H9 (cell line): ENCODE measurements around the gene MEFV. TPM values are rescaled to one million over a fixed set of nuclear protein-coding genes. Genes with fewer than 3 reads are reported as not detected.

Source experiments
- DNase-seq: peaks from one replicate; pipeline ENCODE4 v3.0.0-alpha.2; 2017
- H2AFZ ChIP-seq: one replicate; pipeline ENCODE4 v1.6.1; 2013; ENCODE audit warnings: mild to moderate bottlenecking, low read length, control low read depth, moderate library complexity
- H2AK5ac ChIP-seq: 2 replicates; pipeline ENCODE4 v1.6.1; 2013; ENCODE audit warnings: low read length, control low read depth, mixed read lengths; ENCODE audit not compliant: insufficient read length
- H2BK120ac ChIP-seq: one replicate; pipeline ENCODE4 v1.6.1; 2013; ENCODE audit warnings: low read depth, mild to moderate bottlenecking, low read length, control low read depth, inconsistent platforms; ENCODE audit not compliant: poor library complexity, severe bottlenecking
- H2BK12ac ChIP-seq: 2 replicates; pipeline ENCODE4 v1.6.1; 2013; ENCODE audit warnings: low read length, control low read depth, mixed read lengths, low read depth; ENCODE audit not compliant: insufficient read length
- H2BK15ac ChIP-seq: 2 replicates; pipeline ENCODE4 v1.6.1; 2013; ENCODE audit warnings: low read depth, low read length, control low read depth
- H2BK20ac ChIP-seq: one replicate; pipeline ENCODE4 v1.6.1; 2013; ENCODE audit warnings: low read depth, mild to moderate bottlenecking, low read length, control low read depth, inconsistent platforms; ENCODE audit not compliant: poor library complexity, severe bottlenecking
- H2BK5ac ChIP-seq: 2 replicates; pipeline ENCODE4 v1.6.1; 2013; ENCODE audit warnings: low read length, control low read depth, mixed read lengths; ENCODE audit not compliant: insufficient read length
- H3K14ac ChIP-seq: 2 replicates; pipeline ENCODE4 v1.6.1; 2013; ENCODE audit warnings: low read length, control low read depth; ENCODE audit not compliant: insufficient read depth
- H3K18ac ChIP-seq: 2 replicates; pipeline ENCODE4 v1.6.1; 2013; ENCODE audit warnings: low read depth, mild to moderate bottlenecking, mixed read lengths, low read length, control low read depth; ENCODE audit not compliant: insufficient read length
- H3K23ac ChIP-seq: 2 replicates; pipeline ENCODE4 v1.6.1; 2013; ENCODE audit warnings: low read length, control low read depth, mixed read lengths, low read depth; ENCODE audit not compliant: insufficient read length
- H3K23me2 ChIP-seq: 2 replicates; pipeline ENCODE4 v1.6.1; 2013; ENCODE audit warnings: low read depth, mild to moderate bottlenecking, mixed read lengths, low read length, control low read depth; ENCODE audit not compliant: insufficient read length, poor library complexity, severe bottlenecking
- H3K27ac ChIP-seq: 2 replicates; pipeline ENCODE4 v1.5.1; 2013; ENCODE audit warnings: low read length, control low read depth, mixed read lengths, low read depth; ENCODE audit not compliant: insufficient read length
- H3K27me3 ChIP-seq: 2 replicates; pipeline ENCODE4 v1.6.1; 2013; ENCODE audit warnings: low read length, control low read depth, inconsistent platforms; ENCODE audit not compliant: insufficient read depth
- H3K4ac ChIP-seq: 2 replicates; pipeline ENCODE4 v1.6.1; 2013; ENCODE audit warnings: low read depth, mild to moderate bottlenecking, control low read depth, inconsistent platforms, low read length, moderate library complexity
- H3K4me1 ChIP-seq: 2 replicates; pipeline ENCODE4 v1.6.1; 2013; ENCODE audit warnings: low read length, control low read depth, inconsistent platforms; ENCODE audit not compliant: insufficient read depth
- H3K4me2 ChIP-seq: 2 replicates; pipeline ENCODE4 v1.6.1; 2013; ENCODE audit warnings: low read length, control low read depth, mixed read lengths; ENCODE audit not compliant: insufficient read length, insufficient read depth
- H3K56ac ChIP-seq: 2 replicates; pipeline ENCODE4 v1.6.1; 2013; ENCODE audit warnings: low read depth, mild to moderate bottlenecking, mixed read lengths, low read length, control low read depth; ENCODE audit not compliant: insufficient read length
- H3K79me1 ChIP-seq: 2 replicates; pipeline ENCODE4 v1.6.1; 2013; ENCODE audit warnings: low read depth, mild to moderate bottlenecking, moderate library complexity, low read length, control low read depth, inconsistent platforms; ENCODE audit not compliant: insufficient read depth, poor library complexity, severe bottlenecking
- H3K79me2 ChIP-seq: 2 replicates; pipeline ENCODE4 v1.6.1; 2013; ENCODE audit warnings: low read length, control low read depth, inconsistent platforms; ENCODE audit not compliant: insufficient read depth
- H3K9ac ChIP-seq: 2 replicates; pipeline ENCODE4 v1.6.1; 2013; ENCODE audit warnings: low read length, control low read depth, mixed read lengths; ENCODE audit not compliant: insufficient read length; ENCODE audit errors: extremely low read depth
- H3K9me3 ChIP-seq: one replicate; pipeline ENCODE4 v1.6.1; 2013; ENCODE audit warnings: low read depth, low read length, inconsistent platforms; ENCODE audit not compliant: control insufficient read depth
- H3T11ph ChIP-seq: one replicate; pipeline ENCODE4 v1.6.1; 2013; ENCODE audit warnings: mild to moderate bottlenecking, low read length, control low read depth, inconsistent platforms
- H4K20me1 ChIP-seq: one replicate; pipeline ENCODE4 v1.6.1; 2013; ENCODE audit not compliant: control insufficient read depth, insufficient read length, insufficient read depth
- H4K5ac ChIP-seq: 2 replicates; pipeline ENCODE4 v1.6.1; 2013; ENCODE audit warnings: low read depth, mild to moderate bottlenecking, mixed read lengths, low read length, control low read depth; ENCODE audit not compliant: insufficient read length
- H4K8ac ChIP-seq: replicated peaks from 2 replicates; pipeline ENCODE4 v1.6.1; 2013; ENCODE audit warnings: low read length, control low read depth, mixed read lengths, low read depth; ENCODE audit not compliant: insufficient read length
- H4K91ac ChIP-seq: 2 replicates; pipeline ENCODE4 v1.6.1; 2013; ENCODE audit warnings: low read depth, mild to moderate bottlenecking, moderate library complexity, mixed read lengths, low read length, control low read depth; ENCODE audit not compliant: insufficient read length
- H3K27ac Mint-ChIP-seq, 3 experiments: 2 replicates in 2 of 3; 3 replicates in 1 of 3; pipeline ENCODE4 v1.8.0; 2020 to 2021; ENCODE audit warnings: mixed read lengths in 3 of 3, mild to moderate bottlenecking in 1 of 3, moderate library complexity in 1 of 3
- H3K27me3 Mint-ChIP-seq: 2 replicates; pipeline ENCODE4 v1.8.0; 2021; ENCODE audit warnings: low read depth, mild to moderate bottlenecking, moderate library complexity, mixed read lengths
- H3K36me3 Mint-ChIP-seq, 3 experiments: 2 replicates in 2 of 3; 3 replicates in 1 of 3; pipeline ENCODE4 v1.8.0; 2020 to 2021; ENCODE audit warnings: low read depth in 3 of 3, mixed read lengths in 3 of 3; ENCODE audit not compliant: insufficient read depth in 1 of 3
- H3K4me1 Mint-ChIP-seq, 2 experiments: 2 replicates each; pipeline ENCODE4 v1.8.0; 2020; ENCODE audit warnings: mixed read lengths in 2 of 2
- H3K4me3 Mint-ChIP-seq, 2 experiments: 2 replicates in 1 of 2; 3 replicates in 1 of 2; pipeline ENCODE4 v1.8.0; 2020 to 2021; ENCODE audit warnings: mild to moderate bottlenecking in 2 of 2, mixed read lengths in 2 of 2, moderate library complexity in 1 of 2
- H3K9me3 Mint-ChIP-seq, 2 experiments: 2 replicates in 1 of 2; 3 replicates in 1 of 2; pipeline ENCODE4 v1.8.0; 2020; ENCODE audit warnings: mild to moderate bottlenecking in 2 of 2, mixed read lengths in 2 of 2, moderate library complexity in 1 of 2
- CTCF ChIP-seq: fragments of 200-600 bp; sonication (generic); conservative IDR thresholded peaks from 3 replicates; pipeline ENCODE4 v1.8.0; 2021; ENCODE audit warnings: antibody characterized with exemption, mild to moderate bottlenecking
- WGBS: extraction: QIAGEN DNeasy Blood & Tissue Kit; methylation state at CpG from one replicate; pipeline ENCODE4 v1.1.7; 2013; ENCODE audit warnings: missing lambda C conversion rate, low lambda C conversion rate, mixed read lengths; ENCODE audit not compliant: insufficient read length; ENCODE audit errors: extremely low coverage; 5-methylcytosine and 5-hydroxymethylcytosine counted together
- total RNA-seq: library from RNA; stranded (reverse); gene quantifications from 2 replicates; pipeline ENCODE4 v1.2.1, GENCODE V29; 2021

Gene MEFV
- total RNA-seq, 1 experiment from 2014 or later, result not detected

GRCh38 chr16:3262517-3262916 lies 6.1 kb upstream of the MEFV start:
- H2BK12ac ChIP-seq, result no peak overlapping the region

More at GRCh38 chr16:3262517-3262916, 6.1 kb upstream of the MEFV start:
- no peaks in the 10 kb centered on the region for H4K20me1 ChIP-seq
- H4K91ac ChIP-seq, result no peak overlapping the region
- H3K18ac ChIP-seq, result no peak overlapping the region
- Mint-ChIP-seq H3K27me3 (peaks cover 50% of the 10 kb centered on the region), H3K27ac (no peak overlapping the region), H3K36me3 (peaks cover 0 to 6% (median 0%) of the 10 kb centered on the region in 3 experiments; a peak in 1 of 7 replicates), H3K4me3 (peak overlapping the region; percentile 53 to 75; a peak in 4 of 5 replicates), H3K9me3 (peaks cover 36 to 37% of the 10 kb centered on the region in 2 experiments), H3K4me1 (peaks cover 3% of the 10 kb centered on the region in 2 experiments)
- H3K4me2 ChIP-seq, result no peak overlapping the region
- no peaks in the 10 kb centered on the region for H3K4me1 ChIP-seq
- no peaks in the 10 kb centered on the region for H3K79me2 ChIP-seq
- no peak overlapping the region for H2AK5ac ChIP-seq
- no peak overlapping the region for H2BK5ac ChIP-seq
- H3K4ac ChIP-seq, result no peak overlapping the region
- no peak overlapping the region for H2BK20ac ChIP-seq
- H3K56ac ChIP-seq, result no peak overlapping the region
- no peaks in the 10 kb centered on the region for H3K9me3 ChIP-seq
- H3K23ac ChIP-seq, result no peak overlapping the region
- no peaks in the 10 kb centered on the region; the same call in 1 of the 2 replicates for H3K27me3 ChIP-seq
- no peak for DNase-seq
- H3K9ac ChIP-seq, result no peak overlapping the region
- no peak overlapping the region for H4K8ac ChIP-seq
- H2AFZ ChIP-seq, result no peak overlapping the region
- no peak overlapping the region for H4K5ac ChIP-seq
- WGBS, result no CpG with 5 or more reads among the region's 4 CpGs
- no peaks in the 10 kb centered on the region for H3K79me1 ChIP-seq
- H3K14ac ChIP-seq, result no peak overlapping the region
- H3T11ph ChIP-seq, result no peak overlapping the region
- H3K27ac ChIP-seq, result no peak overlapping the region
- no peak for TF ChIP-seq CTCF
- H2BK15ac ChIP-seq, result no peak overlapping the region
- H3K23me2 ChIP-seq, result peaks cover 3% of the 10 kb centered on the region
- no peak overlapping the region for H2BK120ac ChIP-seq
